HUES48 (cell line): ENCODE measurements around the gene CHSY1.
"Not testable (repeated sequence)": the region's sequence is repeated elsewhere in the genome, so short reads cannot be mapped to it uniquely, and the experiment has no call there.

Source experiments
- H3K27ac ChIP-seq: one replicate; pipeline ENCODE4 v1.7.0; 2013; ENCODE audit warnings: low read depth, low read length, inconsistent platforms
- H3K27me3 ChIP-seq: 2 replicates; pipeline ENCODE4 v1.6.1; 2013; ENCODE audit warnings: mild to moderate bottlenecking, low read length; ENCODE audit not compliant: control insufficient read depth, insufficient read depth
- H3K36me3 ChIP-seq: 2 replicates; pipeline ENCODE4 v1.6.1; 2013; ENCODE audit warnings: low read length; ENCODE audit not compliant: control insufficient read depth, insufficient read depth
- H3K4me1 ChIP-seq: 2 replicates; pipeline ENCODE4 v1.6.1; 2013; ENCODE audit warnings: mild to moderate bottlenecking, low read length; ENCODE audit not compliant: control insufficient read depth, insufficient read depth
- H3K4me3 ChIP-seq: 2 replicates; pipeline ENCODE4 v1.5.1; 2013; ENCODE audit warnings: mild to moderate bottlenecking, low read depth, low read length
- H3K9ac ChIP-seq: 2 replicates; pipeline ENCODE4 v1.6.1; 2013; ENCODE audit warnings: mild to moderate bottlenecking, low read depth, low read length, moderate library complexity
- H3K9me3 ChIP-seq: 2 replicates; pipeline ENCODE4 v1.6.1; 2013; ENCODE audit warnings: low read length; ENCODE audit not compliant: control insufficient read depth, insufficient read depth

The CHSY1 gene

GRCh38 chr15:101217446-101217845 lies 34.4 kb downstream of the CHSY1 start:
- Histone ChIP-seq H3K9me3 (no peaks in the 10 kb centered on the region), H3K27ac (no peak overlapping the region), H3K27me3 (no peaks in the 10 kb centered on the region), H3K9ac (no peak overlapping the region), H3K4me3 (no peak overlapping the region), H3K36me3 (peaks cover 9% of the 10 kb centered on the region), H3K4me1 (no peaks in the 10 kb centered on the region)

GRCh38 chr15:101216100-101216499 lies 35.7 kb downstream of the CHSY1 start:
- Histone ChIP-seq H3K27me3 (no peaks in the 10 kb centered on the region), H3K36me3 (peaks cover 6% of the 10 kb centered on the region), H3K9ac (no peak overlapping the region), H3K9me3 (no peaks in the 10 kb centered on the region), H3K4me1 (peaks cover 6% of the 10 kb centered on the region; the same call in 1 of the 2 replicates), H3K27ac (no peak overlapping the region), H3K4me3 (no peak overlapping the region)

DNA sequence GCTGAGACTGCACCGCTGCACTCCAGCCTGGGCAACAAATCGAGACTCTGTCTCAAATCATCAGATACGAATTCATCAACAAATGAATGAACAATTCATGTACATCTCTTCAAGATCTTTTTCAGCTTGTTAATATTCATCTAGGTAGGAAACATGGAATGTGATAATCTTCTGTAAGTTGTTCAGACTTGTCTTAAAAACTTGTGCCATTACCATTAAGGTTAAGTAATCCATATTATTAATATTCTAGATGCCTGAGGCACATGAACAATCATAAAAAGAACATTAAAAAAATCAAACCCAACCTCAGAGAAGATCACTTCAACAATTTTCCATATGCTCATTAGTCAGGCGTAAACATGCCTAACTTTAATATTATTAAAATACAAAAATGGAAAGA lies 36.2 kb downstream of the CHSY1 start:
- H3K27ac ChIP-seq: no peak overlapping the region
- H3K4me1 ChIP-seq: peaks cover 7% of the 10 kb centered on the region; the same call in 1 of the 2 replicates
- H3K9me3 ChIP-seq: no peaks in the 10 kb centered on the region
- no peak overlapping the region for H3K9ac ChIP-seq
- H3K4me3 ChIP-seq: no peak overlapping the region
- H3K27me3 ChIP-seq: no peaks in the 10 kb centered on the region
- peaks cover 6% of the 10 kb centered on the region for H3K36me3 ChIP-seq

GRCh38 chr15:101214435-101215097 lies 37.3 kb downstream of the CHSY1 start:
- not testable (repeated sequence) for H3K4me3 ChIP-seq, H3K27ac ChIP-seq, H3K9ac ChIP-seq, H3K36me3 ChIP-seq, H3K27me3 ChIP-seq, H3K9me3 ChIP-seq, H3K4me1 ChIP-seq

DNA sequence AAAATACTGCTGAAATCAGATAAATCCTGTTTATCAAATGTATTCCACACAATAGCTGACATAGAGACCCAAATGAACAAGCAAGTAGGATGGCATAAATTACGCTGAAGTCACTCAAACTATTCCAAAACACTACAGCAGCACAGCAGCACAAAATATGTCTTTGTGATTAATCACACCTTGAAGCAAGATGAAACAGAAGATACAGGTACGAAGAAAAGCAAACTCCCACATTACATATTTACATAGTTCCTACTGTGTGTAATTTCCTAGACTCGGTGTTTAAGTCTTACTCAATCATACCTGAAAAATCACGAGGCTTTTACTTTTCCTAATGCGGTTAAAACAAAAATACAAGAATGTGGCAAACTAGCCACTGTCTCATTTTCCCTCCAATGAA lies 38.3 kb downstream of the CHSY1 start:
- no peaks in the 10 kb centered on the region for H3K9me3 ChIP-seq
- H3K9ac ChIP-seq: no peak overlapping the region
- H3K4me1 ChIP-seq: peaks cover 7% of the 10 kb centered on the region; the same call in 1 of the 2 replicates
- no peak overlapping the region for H3K4me3 ChIP-seq
- no peaks in the 10 kb centered on the region for H3K27me3 ChIP-seq
- no peak overlapping the region for H3K27ac ChIP-seq
- H3K36me3 ChIP-seq: peaks cover 6% of the 10 kb centered on the region; the same call in 1 of the 2 replicates

GRCh38 chr15:101213147-101213546 lies 38.7 kb downstream of the CHSY1 start:
- H3K4me1 ChIP-seq: peaks cover 7% of the 10 kb centered on the region; the same call in 1 of the 2 replicates
- no peak overlapping the region for H3K27ac ChIP-seq
- no peaks in the 10 kb centered on the region for H3K9me3 ChIP-seq
- no peak overlapping the region for H3K4me3 ChIP-seq
- peaks cover 6% of the 10 kb centered on the region; the same call in 1 of the 2 replicates for H3K36me3 ChIP-seq
- no peak overlapping the region for H3K9ac ChIP-seq
- H3K27me3 ChIP-seq: no peaks in the 10 kb centered on the region

- H3K36me3 ChIP-seq: peaks cover 6% of the 10 kb centered on the region; the same call in 1 of the 2 replicates
- peaks cover 7% of the 10 kb centered on the region; the same call in 1 of the 2 replicates for H3K4me1 ChIP-seq
- H3K4me3 ChIP-seq: no peak overlapping the region
- H3K27ac ChIP-seq: no peak overlapping the region
- no peaks in the 10 kb centered on the region for H3K27me3 ChIP-seq
- H3K9me3 ChIP-seq: no peaks in the 10 kb centered on the region
- no peak overlapping the region for H3K9ac ChIP-seq
These were observed 40.0 kb downstream of the CHSY1 start for GRCh38 chr15:101211897-101212296.

DNA sequence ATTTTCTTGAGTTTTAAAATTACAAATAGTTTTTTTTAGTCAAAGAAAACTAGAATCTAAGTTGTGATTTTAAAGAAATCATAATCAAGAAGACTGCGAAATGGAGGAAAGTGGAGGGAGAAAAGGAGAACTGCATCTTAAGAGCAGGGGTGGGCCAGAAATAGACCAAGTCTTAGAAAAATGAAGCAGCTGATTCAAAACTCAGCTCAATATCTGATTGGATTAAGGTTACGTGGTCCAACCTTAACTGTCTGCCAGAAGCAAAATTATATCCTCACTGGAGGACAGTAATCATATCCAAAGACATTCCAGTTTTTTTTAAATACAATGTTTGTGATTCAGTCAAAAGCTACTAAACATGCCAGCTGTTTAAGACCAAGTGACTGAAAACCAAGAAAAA lies 41.4 kb downstream of the CHSY1 start:
- Histone ChIP-seq H3K9ac (no peak overlapping the region), H3K4me1 (peaks cover 7% of the 10 kb centered on the region; the same call in 1 of the 2 replicates), H3K4me3 (no peak overlapping the region), H3K36me3 (peaks cover 6% of the 10 kb centered on the region; the same call in 1 of the 2 replicates), H3K27ac (no peak overlapping the region), H3K9me3 (no peaks in the 10 kb centered on the region), H3K27me3 (no peaks in the 10 kb centered on the region)

GRCh38 chr15:101210058-101210457 lies 41.8 kb downstream of the CHSY1 start:
- no peak overlapping the region for H3K27ac ChIP-seq
- peaks cover 7% of the 10 kb centered on the region; the same call in 1 of the 2 replicates for H3K4me1 ChIP-seq
- peaks cover 6% of the 10 kb centered on the region; the same call in 1 of the 2 replicates for H3K36me3 ChIP-seq
- no peaks in the 10 kb centered on the region for H3K27me3 ChIP-seq
- H3K4me3 ChIP-seq: no peak overlapping the region
- no peak overlapping the region for H3K9ac ChIP-seq
- no peaks in the 10 kb centered on the region for H3K9me3 ChIP-seq

DNA sequence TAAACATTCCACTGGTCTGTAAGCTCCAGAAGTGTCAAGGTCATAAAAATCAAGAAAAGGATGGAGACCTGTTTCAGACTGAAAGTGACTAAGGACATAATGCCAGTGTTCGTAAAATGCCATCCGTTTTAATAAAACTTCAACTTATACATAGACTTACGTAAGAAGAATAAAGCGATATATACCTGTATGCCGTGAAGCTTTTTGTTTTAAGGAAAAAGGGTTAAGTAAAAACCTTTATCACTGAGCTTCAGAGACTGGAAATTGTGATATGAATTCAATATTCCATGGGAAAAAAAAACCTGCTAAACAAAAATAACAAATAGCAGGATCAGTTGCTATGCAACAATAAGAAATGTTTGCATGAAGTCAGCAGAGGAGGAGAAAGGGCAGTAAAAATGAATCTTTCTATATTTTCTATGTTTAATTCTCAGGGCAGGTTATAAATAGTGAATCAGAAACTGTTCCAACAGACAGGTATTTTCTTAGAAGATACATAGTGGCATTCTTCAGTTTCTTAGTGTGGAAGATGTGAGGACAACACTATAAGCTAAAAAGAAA lies 42.5 kb downstream of the CHSY1 start:
- Histone ChIP-seq H3K9me3 (no peaks in the 10 kb centered on the region), H3K4me1 (peaks cover 7% of the 10 kb centered on the region; the same call in 1 of the 2 replicates), H3K9ac (no peak overlapping the region), H3K27me3 (no peaks in the 10 kb centered on the region), H3K27ac (no peak overlapping the region), H3K36me3 (peaks cover 5% of the 10 kb centered on the region; the same call in 1 of the 2 replicates), H3K4me3 (no peak overlapping the region)

GRCh38 chr15:101207867-101208288 lies 44.0 kb downstream of the CHSY1 start:
- peaks cover 15% of the 10 kb centered on the region for H3K4me1 ChIP-seq
- no peak overlapping the region for H3K27ac ChIP-seq
- no peaks in the 10 kb centered on the region for H3K27me3 ChIP-seq
- H3K9me3 ChIP-seq: no peaks in the 10 kb centered on the region
- no peak overlapping the region for H3K9ac ChIP-seq
- no peaks in the 10 kb centered on the region for H3K36me3 ChIP-seq
- no peak overlapping the region for H3K4me3 ChIP-seq
